HCT116 (cell line): ENCODE results near the gene AOC2. TPM values are rescaled to one million over a fixed set of nuclear protein-coding genes. Genes with fewer than 3 reads are reported as not detected.
A peak's percentile ranks its signal among the peaks of the same experiment; 100 is the strongest.

Experiments
- ATAC-seq: fragments of 200-7000 bp; cut with Tn5 transposase; 2 replicates; pipeline ENCODE4 v1.9.1; 2020; ENCODE audit warnings: mild to moderate bottlenecking, moderate library complexity
- BruUV-seq: library from RNA; stranded (reverse); fragments of 400-500 nt; replicated peaks from 2 replicates; lab custom pipeline; 2021; lab: Mats Ljungman, UMichigan
- CTCF ChIA-PET: fragments of 300-600 bp; sonication (Branson Sonifier 250); formaldehyde crosslinking; loops from one replicate; lab custom pipeline; 2021; ENCODE audit warnings: antibody characterized with exemption; lab: Charles Lee
- POLR2A ChIA-PET: fragments of 300-600, 350-600 bp; sonication (Branson Sonifier 250); formaldehyde crosslinking; loops from one replicate; lab custom pipeline; 2021; ENCODE audit warnings: antibody characterized with exemption; lab: Charles Lee
- RAD21 ChIA-PET, 2 experiments: fragments of 300-600 bp; sonication (Branson Sonifier 250); formaldehyde crosslinking; loops; one replicate each; lab custom pipeline; 2023; ENCODE audit warnings: low total read pairs in 2 of 2; ENCODE audit not compliant: uncharacterized antibody in 2 of 2, unreplicated experiment in 2 of 2, low non-redundant PET in 1 of 2; lab: Charles Lee
- DNase-seq: peaks from one replicate; pipeline ENCODE4 v3.0.0-alpha.2; 2010; ENCODE audit warnings: low read depth, low spot score
- H2AFZ ChIP-seq: fragments of 200-600 bp; shearing (Covaris generic), sonication (generic); 2 replicates; pipeline ENCODE4 v1.6.1; 2017; ENCODE audit warnings: low read depth, mixed run types, mixed read lengths, antibody characterized with exemption, low read length; ENCODE audit not compliant: poor library complexity, severe bottlenecking
- H3K27ac ChIP-seq: 2 replicates; pipeline ENCODE4 v1.5.1; 2012; ENCODE audit warnings: low read depth, low read length
- H3K27me3 ChIP-seq: fragments of 200-600 bp; sonication (generic); 2 replicates; pipeline ENCODE4 v1.6.1; 2016; ENCODE audit warnings: mixed run types, low read length, mixed read lengths; ENCODE audit not compliant: insufficient read depth
- H3K36me3 ChIP-seq, 2 experiments: fragments of 200-500 bp in 1 of 2; fragments of 200-600 bp in 1 of 2; sonication (Bioruptor generic) in 1 of 2; sonication (generic) in 1 of 2; 2 replicates each; pipeline versions ENCODE4 v1.5.1 to v1.6.1; 2014 to 2016; ENCODE audit warnings: low read length in 2 of 2, inconsistent platforms in 1 of 2, mixed read lengths in 1 of 2, mixed run types in 1 of 2; ENCODE audit not compliant: insufficient read depth in 2 of 2, control insufficient read depth in 1 of 2
- H3K4me1 ChIP-seq, 2 experiments: fragments of 200-600 bp in 1 of 2; sonication (generic) in 1 of 2; 2 replicates each; pipeline versions ENCODE4 v1.5.1 to v1.6.1; 2012 to 2017; ENCODE audit warnings: low read length in 2 of 2, inconsistent platforms in 1 of 2, mild to moderate bottlenecking in 1 of 2, mixed read lengths in 1 of 2, mixed run types in 1 of 2, moderate library complexity in 1 of 2; ENCODE audit not compliant: insufficient read depth in 2 of 2, control insufficient read depth in 1 of 2
- H3K4me2 ChIP-seq: fragments of 200-600 bp; sonication (generic); 2 replicates; pipeline ENCODE4 v1.6.1; 2017; ENCODE audit warnings: mixed run types, low read length, mixed read lengths
- H3K4me3 ChIP-seq, 2 experiments: fragments of 200-600 bp in 1 of 2; sonication (generic) in 1 of 2; replicated peaks in 1 of 2; 2 replicates each; pipeline ENCODE4 v1.5.1; 2011 to 2016; ENCODE audit warnings: low read length in 2 of 2, control low read depth in 1 of 2, low read depth in 1 of 2, mild to moderate bottlenecking in 1 of 2, mixed read lengths in 1 of 2, mixed run types in 1 of 2
- H3K79me2 ChIP-seq: fragments of 200-600 bp; sonication (generic); 2 replicates; pipeline ENCODE4 v1.6.1; 2017; ENCODE audit warnings: mild to moderate bottlenecking, mixed run types, low read length, moderate library complexity, mixed read lengths; ENCODE audit not compliant: insufficient read depth
- H3K9ac ChIP-seq: fragments of 200-600 bp; sonication (generic); 2 replicates; pipeline ENCODE4 v1.6.1; 2016; ENCODE audit warnings: low read length, mixed read lengths
- H3K9me2 ChIP-seq: fragments of 200-600 bp; sonication (generic), shearing (Covaris generic); 2 replicates; pipeline ENCODE4 v1.6.1; 2017; ENCODE audit warnings: mixed run types, mild to moderate bottlenecking, moderate library complexity; ENCODE audit not compliant: insufficient read depth
- H3K9me3 ChIP-seq, 2 experiments: fragments of 200-500 bp in 1 of 2; fragments of 200-600 bp in 1 of 2; sonication (Bioruptor generic) in 1 of 2; sonication (generic) in 1 of 2; 2 replicates each; pipeline ENCODE4 v1.6.1; 2014 to 2017; ENCODE audit warnings: low read length in 2 of 2, mixed read lengths in 2 of 2, inconsistent platforms in 1 of 2, low read depth in 1 of 2, mild to moderate bottlenecking in 1 of 2, mixed run types in 1 of 2, moderate library complexity in 1 of 2; ENCODE audit not compliant: control insufficient read depth in 1 of 2, insufficient read depth in 1 of 2
- H4K20me1 ChIP-seq: fragments of 200-600 bp; sonication (generic), shearing (Covaris generic); 2 replicates; pipeline ENCODE4 v1.6.1; 2017; ENCODE audit warnings: mixed run types, mild to moderate bottlenecking, moderate library complexity; ENCODE audit not compliant: insufficient read depth
- ATF3 ChIP-seq: IDR thresholded peaks from 2 replicates; pipeline ENCODE4 v1.6.1; 2012
- CEBPB ChIP-seq: IDR thresholded peaks from 2 replicates; pipeline ENCODE4 v1.6.1; 2012; ENCODE audit warnings: low read depth
- SP1 ChIP-seq: IDR thresholded peaks from 2 replicates; pipeline ENCODE4 v1.6.1; 2012; ENCODE audit warnings: low read depth
- YY1 ChIP-seq: IDR thresholded peaks from 2 replicates; pipeline ENCODE4 v1.6.1; 2011; ENCODE audit warnings: low read length, low read depth, moderate library complexity, mild to moderate bottlenecking; ENCODE audit not compliant: insufficient replicate concordance; ENCODE audit errors: extremely low read depth
- ZFX ChIP-seq: fragments of 450-650 bp; IDR thresholded peaks from 2 replicates; pipeline ENCODE4 v1.6.1; 2017
- ZNF274 ChIP-seq: fragments of 200-500 bp; sonication (Bioruptor generic); IDR thresholded peaks from 2 replicates; pipeline ENCODE4 v1.6.1; 2014; ENCODE audit warnings: mild to moderate bottlenecking, low read depth, low read length, inconsistent platforms
- intact Hi-C: fragments of 100-400 bp; cut with micrococcal nuclease; formaldehyde crosslinking; loops from 2 replicates; pipeline ENCODE4 v1.10.0; 2022
- total RNA-seq: library from RNA; stranded (reverse); gene quantifications from one replicate; pipeline ENCODE4 v1.2.1, GENCODE V29; 2021; ENCODE audit not compliant: unreplicated experiment

AOC2 gene
- total RNA-seq, 1 experiment from 2014 or later: 8.0 TPM

GRCh38 chr17:42832934-42833766 is 11.2 kb upstream of the AOC2 start, which contains the start of gene PSME3 (continued):
- peak; percentile 3 for TF ChIP-seq YY1
- no peak for TF ChIP-seq ATF3
- TF ChIP-seq ZFX: peak; percentile 77; the same call in 1 of the 2 replicates
- peak; percentile 45; the same call in 1 of the 2 replicates for TF ChIP-seq SP1
- TF ChIP-seq, all 23 proteins: peak for 10

GRCh38 chr17:42833767-42834422 is 10.5 kb upstream of the AOC2 start:
- H3K9me3 ChIP-seq: no peaks in the 10 kb centered on the region
- intact Hi-C loops: no loop called here
- TSS peak; percentile 68 for BruUV-seq

More at GRCh38 chr17:42833767-42834422, 10.5 kb upstream of the AOC2 start:
- Histone ChIP-seq H3K79me2 (peaks cover 52% of the 10 kb centered on the region), H3K27ac (peak overlapping the region; percentile 80), H3K4me1 (peaks cover 12 to 19% of the 10 kb centered on the region in 2 experiments; a peak in 3 of 4 replicates), H4K20me1 (no peaks in the 10 kb centered on the region), H3K4me2 (peak overlapping the region; percentile 92), H3K27me3 (no peaks in the 10 kb centered on the region), H3K9me2 (no peaks in the 10 kb centered on the region), H3K9ac (peak overlapping the region; percentile 98), H3K36me3 (peaks cover 16 to 32% of the 10 kb centered on the region in 2 experiments; a peak in 3 of 4 replicates), H2AFZ (no peak overlapping the region), H3K4me3 (peak overlapping the region; percentile 89 to 93)
- DNase-seq (no peak), ATAC-seq (peak; percentile 21; the same call in 1 of the 2 replicates)
- CTCF ChIA-PET: interaction anchor here (1.0 to 1.9 kb wide), 3 partner anchors 9 to 10 kb away, joined by 3 to 6 read pairs (median 3); partner anchors contain the start of gene BECN1
- POLR2A ChIA-PET: interaction anchor here (0.5 to 1.8 kb wide), 3 partner anchors 10 to 107 kb away, joined by 3 to 7 read pairs (median 3); partner anchors contain the start of gene BECN1
- RAD21 ChIA-PET: no interaction called here
- no peak for TF ChIP-seq CEBPB
- 0 out of 2 replicates have a peak, but pooled peaks have one; percentile 33 for TF ChIP-seq ZFX
- TF ChIP-seq ZNF274: no peak
- TF ChIP-seq YY1: no peak
